22Rv1 (cell line): ENCODE results near the gene INSYN2B.

Source experiments
- ZFX ChIP-seq: fragments of 450-650 bp; IDR thresholded peaks from 2 replicates; pipeline ENCODE4 v1.6.1; 2017; ENCODE audit warnings: antibody characterized with exemption, borderline replicate concordance
- TF ChIP-seq, protein P1 (sequence below): fragments of 450-650 bp; IDR thresholded peaks from 2 replicates; pipeline ENCODE4 v1.5.1; 2017; ENCODE audit warnings: mild to moderate bottlenecking

DNA sequence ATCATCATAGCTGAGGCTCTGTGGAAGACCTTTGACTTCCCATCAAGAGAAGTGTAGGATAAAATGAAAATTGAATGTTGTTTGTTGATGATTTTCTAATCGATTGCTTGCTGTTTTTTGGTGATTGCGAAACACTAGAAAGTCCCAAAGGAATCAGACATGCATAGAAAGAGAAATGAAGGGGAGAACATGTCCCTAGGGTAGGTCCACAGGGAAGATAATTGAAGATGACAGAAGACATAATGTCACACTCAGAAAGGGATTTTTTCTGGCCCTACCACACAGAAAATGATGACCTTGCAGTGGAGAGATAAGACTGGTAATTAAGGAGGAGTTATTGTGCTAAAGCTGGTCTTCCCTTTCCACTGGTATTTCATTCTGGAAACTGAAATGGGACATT, 62.8 kb downstream of the INSYN2B start:
- TF ChIP-seq, protein P1, sequence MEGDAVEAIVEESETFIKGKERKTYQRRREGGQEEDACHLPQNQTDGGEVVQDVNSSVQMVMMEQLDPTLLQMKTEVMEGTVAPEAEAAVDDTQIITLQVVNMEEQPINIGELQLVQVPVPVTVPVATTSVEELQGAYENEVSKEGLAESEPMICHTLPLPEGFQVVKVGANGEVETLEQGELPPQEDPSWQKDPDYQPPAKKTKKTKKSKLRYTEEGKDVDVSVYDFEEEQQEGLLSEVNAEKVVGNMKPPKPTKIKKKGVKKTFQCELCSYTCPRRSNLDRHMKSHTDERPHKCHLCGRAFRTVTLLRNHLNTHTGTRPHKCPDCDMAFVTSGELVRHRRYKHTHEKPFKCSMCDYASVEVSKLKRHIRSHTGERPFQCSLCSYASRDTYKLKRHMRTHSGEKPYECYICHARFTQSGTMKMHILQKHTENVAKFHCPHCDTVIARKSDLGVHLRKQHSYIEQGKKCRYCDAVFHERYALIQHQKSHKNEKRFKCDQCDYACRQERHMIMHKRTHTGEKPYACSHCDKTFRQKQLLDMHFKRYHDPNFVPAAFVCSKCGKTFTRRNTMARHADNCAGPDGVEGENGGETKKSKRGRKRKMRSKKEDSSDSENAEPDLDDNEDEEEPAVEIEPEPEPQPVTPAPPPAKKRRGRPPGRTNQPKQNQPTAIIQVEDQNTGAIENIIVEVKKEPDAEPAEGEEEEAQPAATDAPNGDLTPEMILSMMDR, result no peak
- no peak for TF ChIP-seq ZFX
